Spinal cord (tissue), 10 donors: ENCODE data around the gene AKAP17A. TPM values are rescaled to one million over a fixed set of nuclear protein-coding genes. Genes with fewer than 3 reads are reported as not detected.

Source experiments
- DNase-seq, 6 donors: peaks; one replicate each; pipeline versions ENCODE4 v3.0.0 to v3.0.0-alpha.2; 2013 to 2015; ENCODE audit warnings: low spot score in 6 of 6, low read depth in 4 of 6
- H3K27ac ChIP-seq: one replicate; pipeline ENCODE4 v1.5.1; 2013; ENCODE audit warnings: low read depth, low read length, control low read depth
- H3K27me3 ChIP-seq: one replicate; pipeline ENCODE4 v1.6.1; 2013; ENCODE audit warnings: low read length; ENCODE audit not compliant: control insufficient read depth, insufficient read depth
- H3K36me3 ChIP-seq: one replicate; pipeline ENCODE4 v1.6.1; 2013; ENCODE audit warnings: low read length; ENCODE audit not compliant: control insufficient read depth, insufficient read depth
- H3K4me1 ChIP-seq: one replicate; pipeline ENCODE4 v1.6.1; 2013; ENCODE audit warnings: low read length; ENCODE audit not compliant: control insufficient read depth, insufficient read depth
- H3K4me3 ChIP-seq: one replicate; pipeline ENCODE4 v1.5.1; 2013; ENCODE audit warnings: low read depth, low read length, control low read depth
- H3K9me3 ChIP-seq: one replicate; pipeline ENCODE4 v1.6.1; 2013; ENCODE audit warnings: low read length; ENCODE audit not compliant: control insufficient read depth, insufficient read depth
- WGBS: methylation state at CpG from one replicate; pipeline ENCODE4 v1.1.5; 2013; ENCODE audit warnings: missing lambda C conversion rate; ENCODE audit not compliant: insufficient coverage; 5-methylcytosine and 5-hydroxymethylcytosine counted together
- polyA plus RNA-seq, 2 donors: library from polyadenylated mRNA; unstranded; fragments of 120-200 nt; gene quantifications; one replicate each; pipeline ENCODE4 v1.2.1, GENCODE V29; 2013; ENCODE audit not compliant: insufficient read length in 2 of 2
- total RNA-seq, 2 donors: library from RNA; depleted of rRNA in 1 of 2; stranded (reverse); fragments of 120-200 nt in 1 of 2; fragments of >200 nt in 1 of 2; gene quantifications; one replicate each; pipeline versions ENCODE4 v1.2.3 to v1.2.4, GENCODE V29; 2013 to 2014
- donor health status: healthy.

The AKAP17A gene
- total and polyA plus RNA-seq, 4 donors = 11.0 to 38.2 (median 31.6) TPM

DNA sequence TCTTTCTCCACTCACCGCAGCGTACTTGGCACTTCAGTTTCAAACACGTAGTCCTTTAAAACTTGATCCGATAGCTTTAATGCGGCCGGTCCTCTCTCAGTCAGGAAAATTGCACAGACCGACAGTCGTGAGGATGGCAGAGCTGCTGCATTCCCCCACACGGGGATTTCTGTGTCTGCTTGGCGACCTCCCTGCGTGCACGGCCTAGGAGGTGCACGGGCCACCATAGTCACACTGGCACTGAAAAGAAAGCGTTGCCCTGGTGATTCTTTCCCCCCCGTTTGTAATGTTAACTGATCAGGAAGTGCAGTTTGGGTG is 10.3 kb downstream of the AKAP17A start:
- 92% methylated on average over 12 of the region's 15 CpGs for WGBS
- no peak overlapping the region for H3K27ac ChIP-seq
- no peak overlapping the region for H3K4me3 ChIP-seq
- H3K4me1 ChIP-seq = no peaks in the 10 kb centered on the region
- H3K27me3 ChIP-seq = no peaks in the 10 kb centered on the region
- H3K36me3 ChIP-seq = peaks cover 80% of the 10 kb centered on the region
- no peaks in the 10 kb centered on the region for H3K9me3 ChIP-seq
- DNase-seq = no peak

GRCh38 chrX:1602299-1602698 is 10.9 kb downstream of the AKAP17A start:
- Histone ChIP-seq H3K4me3 (no peak overlapping the region), H3K27me3 (no peaks in the 10 kb centered on the region), H3K9me3 (no peaks in the 10 kb centered on the region), H3K4me1 (no peaks in the 10 kb centered on the region), H3K36me3 (peaks cover 78% of the 10 kb centered on the region), H3K27ac (no peak overlapping the region)
- DNase-seq = peak in 1 of 6 donors; percentile 32
- 93% methylated on average over 6 of the region's 12 CpGs for WGBS

GRCh38 chrX:1606496-1606895 is 15.1 kb downstream of the AKAP17A start:
- Histone ChIP-seq H3K9me3 (no peaks in the 10 kb centered on the region), H3K36me3 (peaks cover 45% of the 10 kb centered on the region), H3K27me3 (no peaks in the 10 kb centered on the region), H3K4me1 (no peaks in the 10 kb centered on the region), H3K4me3 (no peak overlapping the region), H3K27ac (no peak overlapping the region)
- no peak for DNase-seq
- WGBS = no CpG with 5 or more reads among the region's 11 CpGs

DNA sequence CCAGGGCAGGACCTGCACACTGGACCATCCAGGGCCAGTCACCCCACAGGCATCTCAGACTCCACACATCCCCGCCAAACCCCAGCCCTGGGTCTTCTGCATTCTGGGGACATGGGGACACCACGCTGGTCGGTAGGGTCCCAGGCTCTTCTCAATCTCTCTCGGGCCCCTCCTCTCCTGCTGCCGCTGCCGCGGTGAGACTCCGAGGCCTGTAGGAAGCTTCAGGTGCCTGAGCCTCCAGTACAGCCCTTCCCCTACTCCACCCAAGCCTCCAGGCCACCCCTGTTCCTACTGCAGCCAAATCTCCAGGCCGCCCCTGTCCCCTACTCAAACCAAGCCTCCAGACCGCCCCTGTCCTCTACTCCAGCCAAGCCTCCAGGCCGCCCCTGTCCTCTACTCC is 17.9 kb downstream of the AKAP17A start:
- no peaks in the 10 kb centered on the region for H3K9me3 ChIP-seq
- H3K27ac ChIP-seq = no peak overlapping the region
- no peaks in the 10 kb centered on the region for H3K27me3 ChIP-seq
- no peaks in the 10 kb centered on the region for H3K4me1 ChIP-seq
- H3K36me3 ChIP-seq = peaks cover 22% of the 10 kb centered on the region
- H3K4me3 ChIP-seq = no peak overlapping the region
- WGBS = 91% methylated on average over 11 of the region's 11 CpGs
- DNase-seq = no peak

DNA sequence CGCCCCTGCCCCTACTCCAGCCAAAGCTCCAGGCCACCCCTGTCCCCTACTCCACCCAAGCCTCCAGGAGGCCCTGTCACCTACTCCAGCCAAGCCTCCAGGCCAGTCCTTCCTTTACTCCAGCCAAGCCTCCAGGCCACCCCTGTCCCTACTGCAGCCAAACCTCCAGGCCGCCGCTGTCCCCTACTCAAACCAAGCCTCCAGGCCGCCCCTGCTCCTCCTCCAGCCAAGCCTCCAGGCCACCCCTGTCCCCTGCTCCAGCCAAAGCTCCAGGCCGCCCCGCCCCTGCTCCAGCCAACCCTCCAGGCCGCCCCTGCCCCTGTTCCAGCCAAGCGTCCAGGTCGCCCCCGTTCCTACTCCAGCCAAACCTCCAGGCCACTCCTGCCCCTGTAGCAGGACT is 18.4 kb downstream of the AKAP17A start:
- Histone ChIP-seq H3K9me3 (no peaks in the 10 kb centered on the region), H3K36me3 (peaks cover 17% of the 10 kb centered on the region), H3K4me1 (no peaks in the 10 kb centered on the region), H3K27me3 (no peaks in the 10 kb centered on the region), H3K4me3 (no peak overlapping the region), H3K27ac (no peak overlapping the region)
- 88% methylated on average over 10 of the region's 10 CpGs for WGBS
- DNase-seq = no peak

GRCh38 chrX:1610166-1610565 is 18.8 kb downstream of the AKAP17A start:
- Histone ChIP-seq H3K4me1 (no peaks in the 10 kb centered on the region), H3K4me3 (no peak overlapping the region), H3K9me3 (no peaks in the 10 kb centered on the region), H3K27ac (no peak overlapping the region), H3K36me3 (peaks cover 14% of the 10 kb centered on the region), H3K27me3 (no peaks in the 10 kb centered on the region)
- DNase-seq = no peak
- 87% methylated on average over 12 of the region's 15 CpGs for WGBS

DNA sequence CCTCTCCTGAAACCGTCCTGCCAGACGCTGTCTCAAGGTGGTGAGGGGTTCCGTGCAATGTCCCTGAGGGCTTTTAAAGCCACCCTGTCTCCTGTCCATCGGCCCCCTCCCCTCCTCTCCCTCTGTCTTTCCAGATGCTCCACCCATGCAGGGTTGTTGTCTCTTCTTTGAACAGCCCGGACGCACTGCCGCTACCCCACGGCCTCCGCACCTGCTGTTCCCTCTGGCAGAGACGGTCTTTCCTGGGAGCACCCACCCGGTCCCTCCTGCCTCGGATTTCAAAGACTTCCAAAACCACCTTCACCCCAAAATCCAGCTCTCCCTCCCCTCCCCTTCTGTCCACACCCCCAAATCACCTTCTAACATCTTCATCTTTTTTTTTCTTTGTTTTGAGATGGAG is 19.3 kb downstream of the AKAP17A start:
- DNase-seq = no peak
- H3K4me1 ChIP-seq = no peaks in the 10 kb centered on the region
- no peaks in the 10 kb centered on the region for H3K27me3 ChIP-seq
- peaks cover 14% of the 10 kb centered on the region for H3K36me3 ChIP-seq
- H3K4me3 ChIP-seq = no peak overlapping the region
- 84% methylated on average over 12 of the region's 12 CpGs for WGBS
- H3K9me3 ChIP-seq = no peaks in the 10 kb centered on the region
- no peak overlapping the region for H3K27ac ChIP-seq

- Histone ChIP-seq H3K4me3 (no peak overlapping the region), H3K27me3 (no peaks in the 10 kb centered on the region), H3K27ac (no peak overlapping the region), H3K4me1 (no peaks in the 10 kb centered on the region), H3K36me3 (peaks cover 7% of the 10 kb centered on the region), H3K9me3 (no peaks in the 10 kb centered on the region)
- no peak for DNase-seq
- WGBS = 90% methylated on average over 2 of the region's 5 CpGs
Observed at GRCh38 chrX:1612641-1613286, 21.4 kb downstream of the AKAP17A start.

DNA sequence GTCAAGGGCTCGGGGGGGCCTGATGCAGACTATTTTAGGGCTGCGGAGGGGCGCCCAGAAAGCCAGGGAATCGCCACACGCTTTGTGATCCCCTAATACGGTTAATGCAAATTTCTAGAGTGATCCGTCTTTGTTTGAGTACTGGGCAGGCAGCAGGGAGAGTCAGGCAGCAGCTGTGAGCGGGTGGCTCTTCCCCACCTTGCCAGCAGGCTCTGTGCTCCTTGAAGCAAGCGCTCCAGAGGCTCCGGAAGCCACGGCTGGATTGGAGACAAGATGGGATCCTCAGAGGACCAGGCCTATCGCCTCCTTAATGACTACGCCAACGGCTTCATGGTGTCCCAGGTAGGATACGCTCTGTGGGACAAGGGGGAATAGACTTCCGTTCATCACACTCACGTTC is 23.5 kb downstream of the AKAP17A start, which contains the start of gene ASMT:
Gene ASMT (plus strand): TSS at position 133 of the 400 bp plus-strand sequence. CDS start 141 bp downstream, at position 274.
- DNase-seq = no peak
- H3K9me3 ChIP-seq = no peaks in the 10 kb centered on the region
- no peak within 1 kb of the TSS for H3K27ac ChIP-seq
- no peaks in the 10 kb centered on the region for H3K4me1 ChIP-seq
- no peaks in the 10 kb centered on the region for H3K27me3 ChIP-seq
- no peak within 1 kb of the TSS for H3K4me3 ChIP-seq
- 75% methylated on average over 17 of the region's 17 CpGs for WGBS
- H3K36me3 ChIP-seq = no peaks in the 10 kb centered on the region

- no peak overlapping the region for H3K4me3 ChIP-seq
- H3K36me3 ChIP-seq = no peaks in the 10 kb centered on the region
- H3K9me3 ChIP-seq = no peaks in the 10 kb centered on the region
- H3K4me1 ChIP-seq = no peaks in the 10 kb centered on the region
- no peaks in the 10 kb centered on the region for H3K27me3 ChIP-seq
- 48% methylated on average over 4 of the region's 4 CpGs for WGBS
- DNase-seq = no peak
- H3K27ac ChIP-seq = no peak overlapping the region
Observed at GRCh38 chrX:1618689-1619088, 27.3 kb downstream of the AKAP17A start.
